CD4-positive, alpha-beta T cell (primary cell): ENCODE results near the gene STX17. TPM values are rescaled to one million over a fixed set of nuclear protein-coding genes. Genes with fewer than 3 reads are reported as not detected.

Source experiments
- ATAC-seq: fragments of 200-7000 bp; cut with Tn5 transposase; one replicate; pipeline ENCODE4 v1.10.0; 2022; ENCODE audit warnings: mild to moderate bottlenecking; ENCODE audit not compliant: poor library complexity
- CTCF ChIA-PET: fragments of 350-600 bp; sonication (Branson Sonifier 250); formaldehyde crosslinking; loops from one replicate; lab custom pipeline; 2021; ENCODE audit warnings: antibody characterized with exemption, inconsistent platforms; lab: Charles Lee
- POLR2A ChIA-PET: fragments of 350-600 bp; sonication (Branson Sonifier 250); formaldehyde crosslinking; loops from one replicate; lab custom pipeline; 2021; ENCODE audit warnings: antibody characterized with exemption, inconsistent platforms; lab: Charles Lee
- DNase-seq, 14 experiments: peaks; one replicate each; pipeline ENCODE4 v3.0.0-alpha.2; 2013 to 2020; ENCODE audit warnings: mixed read lengths in 2 of 14
- H3K27ac ChIP-seq, 2 donors: one replicate each; pipeline versions ENCODE4 v1.5.1 to v1.7.0; 2013; ENCODE audit warnings: low read length in 2 of 2, low read depth in 1 of 2, mild to moderate bottlenecking in 1 of 2
- H3K27me3 ChIP-seq, 2 experiments: 1 replicate in 1 of 2; 2 replicates in 1 of 2; pipeline versions ENCODE4 v1.6.1 to v1.7.0; 2013; ENCODE audit warnings: low read length in 2 of 2, control low read depth in 1 of 2, mild to moderate bottlenecking in 1 of 2, moderate library complexity in 1 of 2; ENCODE audit not compliant: insufficient read depth in 2 of 2, control insufficient read depth in 1 of 2
- H3K36me3 ChIP-seq: one replicate; pipeline ENCODE4 v1.6.1; 2013; ENCODE audit warnings: low read length, control low read depth; ENCODE audit not compliant: insufficient read depth
- H3K4me1 ChIP-seq: one replicate; pipeline ENCODE4 v1.6.1; 2013; ENCODE audit warnings: low read length, control low read depth; ENCODE audit not compliant: insufficient read depth
- H3K4me3 ChIP-seq: one replicate; pipeline ENCODE4 v1.5.1; 2013; ENCODE audit warnings: mild to moderate bottlenecking, low read length, moderate library complexity
- H3K9me3 ChIP-seq, 2 experiments: 1 replicate in 1 of 2; 2 replicates in 1 of 2; pipeline versions ENCODE4 v1.6.1 to v1.7.0; 2013; ENCODE audit warnings: low read length in 2 of 2, mild to moderate bottlenecking in 2 of 2, control low read depth in 1 of 2, moderate library complexity in 1 of 2; ENCODE audit not compliant: control insufficient read depth in 1 of 2, insufficient read depth in 1 of 2
- H3K27ac Mint-ChIP-seq: one replicate; pipeline ENCODE4 v1.8.0; 2020; ENCODE audit warnings: mixed read lengths
- H3K27me3 Mint-ChIP-seq: one replicate; pipeline ENCODE4 v1.8.0; 2021; ENCODE audit warnings: mixed read lengths
- H3K36me3 Mint-ChIP-seq: one replicate; pipeline ENCODE4 v1.8.0; 2021; ENCODE audit warnings: low read depth, mixed read lengths
- H3K4me1 Mint-ChIP-seq: one replicate; pipeline ENCODE4 v1.8.0; 2021; ENCODE audit warnings: low read depth, mixed read lengths
- H3K4me3 Mint-ChIP-seq: one replicate; pipeline ENCODE4 v1.8.0; 2020; ENCODE audit warnings: mild to moderate bottlenecking, mixed read lengths
- H3K9me3 Mint-ChIP-seq: one replicate; pipeline ENCODE4 v1.8.0; 2020; ENCODE audit warnings: mixed read lengths
- intact Hi-C, 2 experiments: fragments of 100-400 bp; cut with DNase I in 1 of 2; cut with micrococcal nuclease in 1 of 2; formaldehyde crosslinking; loops; one replicate each; pipeline versions ENCODE4 v1.15.1 to v1.9.0; 2023 to 2025; cut with DNase I, micrococcal nuclease
- total RNA-seq, 174 experiments: library from RNA in 2 of 174; stranded (reverse) in 2 of 174; gene quantifications; one replicate each; pipeline ENCODE4 v1.2.3 and lab custom pipeline; 2021 to 2026
- TF ChIP-seq, protein P1 (sequence below): fragments of 200-600 bp; IDR thresholded peaks from one replicate; pipeline ENCODE4 v1.8.0; 2022; ENCODE audit warnings: antibody characterized with exemption, mild to moderate bottlenecking

The STX17 gene
- total RNA-seq, 2 experiments from 2014 or later = 29.3 to 31.3 TPM

DNA sequence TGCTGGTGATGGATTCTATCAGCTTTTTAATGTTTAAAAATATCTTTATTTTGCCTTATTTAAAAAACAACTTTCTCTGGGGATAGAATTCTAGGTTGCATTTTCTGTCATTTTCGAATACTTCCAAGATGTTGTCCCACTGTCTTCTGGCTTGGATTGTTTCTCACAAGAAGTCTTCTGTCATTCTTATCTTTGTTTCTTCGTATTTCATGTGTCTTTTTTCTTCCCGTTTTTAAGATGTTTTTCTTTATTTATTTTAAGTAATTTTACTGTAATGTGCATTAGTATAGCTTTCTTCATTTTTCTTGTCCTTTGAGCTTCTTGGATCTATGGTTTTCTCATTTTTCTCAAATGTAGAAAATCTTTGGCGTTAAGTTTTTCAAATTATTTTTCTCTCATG, 19.1 kb downstream of the STX17 start:
- peaks cover 25% of the 10 kb centered on the region for H3K4me1 Mint-ChIP-seq
- no peak overlapping the region for H3K27ac Mint-ChIP-seq
- no peaks in the 10 kb centered on the region for H3K27me3 Mint-ChIP-seq
- intact Hi-C loops = no loop called here
- Histone ChIP-seq H3K36me3 (peaks cover 45% of the 10 kb centered on the region), H3K27me3 (no peaks in the 10 kb centered on the region), H3K9me3 (peaks cover 0 to 4% of the 10 kb centered on the region in 2 experiments), H3K27ac (no peak overlapping the region), H3K4me3 (no peak overlapping the region), H3K4me1 (peaks cover 2% of the 10 kb centered on the region)
- ChIA-PET POLR2A (interaction anchor here (0.7 kb wide), 1 partner anchor 427 kb away, joined by 3 read pairs; no protein-coding TSS in a partner anchor), CTCF (no interaction called here)
- H3K36me3 Mint-ChIP-seq = peaks cover 91% of the 10 kb centered on the region
- TF ChIP-seq, protein P1, sequence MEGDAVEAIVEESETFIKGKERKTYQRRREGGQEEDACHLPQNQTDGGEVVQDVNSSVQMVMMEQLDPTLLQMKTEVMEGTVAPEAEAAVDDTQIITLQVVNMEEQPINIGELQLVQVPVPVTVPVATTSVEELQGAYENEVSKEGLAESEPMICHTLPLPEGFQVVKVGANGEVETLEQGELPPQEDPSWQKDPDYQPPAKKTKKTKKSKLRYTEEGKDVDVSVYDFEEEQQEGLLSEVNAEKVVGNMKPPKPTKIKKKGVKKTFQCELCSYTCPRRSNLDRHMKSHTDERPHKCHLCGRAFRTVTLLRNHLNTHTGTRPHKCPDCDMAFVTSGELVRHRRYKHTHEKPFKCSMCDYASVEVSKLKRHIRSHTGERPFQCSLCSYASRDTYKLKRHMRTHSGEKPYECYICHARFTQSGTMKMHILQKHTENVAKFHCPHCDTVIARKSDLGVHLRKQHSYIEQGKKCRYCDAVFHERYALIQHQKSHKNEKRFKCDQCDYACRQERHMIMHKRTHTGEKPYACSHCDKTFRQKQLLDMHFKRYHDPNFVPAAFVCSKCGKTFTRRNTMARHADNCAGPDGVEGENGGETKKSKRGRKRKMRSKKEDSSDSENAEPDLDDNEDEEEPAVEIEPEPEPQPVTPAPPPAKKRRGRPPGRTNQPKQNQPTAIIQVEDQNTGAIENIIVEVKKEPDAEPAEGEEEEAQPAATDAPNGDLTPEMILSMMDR = no peak
- no peak for ATAC-seq
- H3K9me3 Mint-ChIP-seq = peaks cover 7% of the 10 kb centered on the region
- H3K4me3 Mint-ChIP-seq = no peak overlapping the region
- no peak for DNase-seq

DNA sequence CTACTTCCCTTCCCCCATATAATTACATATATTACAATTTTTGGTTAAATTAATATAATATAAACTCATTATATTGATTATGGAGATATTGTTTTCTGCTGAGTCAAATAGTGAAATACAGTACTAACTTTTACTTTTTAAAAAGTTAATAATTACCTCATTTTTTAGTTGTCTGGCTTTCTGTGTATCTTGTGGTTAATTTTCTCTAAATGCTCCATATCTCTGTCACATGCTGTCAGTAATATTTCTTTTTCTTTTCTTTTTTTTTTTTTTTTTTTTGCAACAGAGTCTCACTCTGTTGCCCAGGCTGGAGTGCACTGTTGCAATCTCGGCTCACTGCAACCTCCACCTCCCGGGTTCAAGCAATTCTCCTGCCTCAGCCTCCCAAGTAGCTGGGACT, 23.2 kb downstream of the STX17 start:
- Mint-ChIP-seq H3K36me3 (peaks cover 81% of the 10 kb centered on the region), H3K4me3 (no peak overlapping the region), H3K4me1 (peaks cover 17% of the 10 kb centered on the region), H3K27me3 (no peaks in the 10 kb centered on the region), H3K27ac (no peak overlapping the region), H3K9me3 (peaks cover 3% of the 10 kb centered on the region)
- H3K36me3 ChIP-seq = peaks cover 13% of the 10 kb centered on the region
- ChIA-PET POLR2A (interaction anchor here (0.7 kb wide), 1 partner anchor 759 kb away, joined by 3 read pairs; no protein-coding TSS in a partner anchor), CTCF (no interaction called here)
- TF ChIP-seq, protein P1 = no peak
- no peaks in the 10 kb centered on the region for H3K27me3 ChIP-seq
- H3K27ac ChIP-seq = no peak overlapping the region
- H3K9me3 ChIP-seq = peaks cover 0 to 4% of the 10 kb centered on the region in 2 experiments
- ATAC-seq = no peak
- DNase-seq = no peak
- no peak overlapping the region for H3K4me3 ChIP-seq
- intact Hi-C loops = no loop called here
- no peaks in the 10 kb centered on the region for H3K4me1 ChIP-seq

DNA sequence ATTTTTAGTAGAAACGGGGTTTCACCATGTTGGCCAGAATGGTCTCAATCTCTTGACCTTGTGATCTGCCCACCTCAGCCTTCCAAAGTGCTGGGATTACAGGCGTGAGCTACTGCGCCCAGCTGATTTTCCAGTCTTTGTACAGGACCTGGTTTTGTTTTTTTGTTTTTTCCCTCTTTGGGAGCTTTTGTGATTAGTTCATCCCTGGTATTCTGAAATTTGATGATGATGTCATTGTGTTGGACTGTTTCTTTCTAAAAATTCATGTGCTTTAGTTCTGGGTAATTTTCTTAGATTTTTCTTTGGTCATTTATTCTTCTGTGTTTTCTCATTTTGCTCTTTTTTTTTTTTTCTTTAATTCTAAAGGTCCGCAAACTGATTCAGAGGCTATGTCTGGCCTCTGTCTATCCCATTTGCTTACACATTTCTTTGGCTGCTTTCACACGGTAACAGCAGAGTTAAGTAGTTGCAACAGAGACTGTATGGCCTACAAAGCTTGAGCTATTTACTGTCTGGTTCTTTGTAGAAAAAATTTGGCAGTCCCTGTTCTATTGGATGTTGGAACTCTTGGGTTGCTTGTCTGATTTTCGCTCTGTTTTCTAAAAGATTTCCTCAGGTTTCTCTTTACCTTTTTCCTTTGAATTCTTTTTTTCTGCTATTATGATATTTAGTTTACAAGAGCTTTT, 24.8 kb downstream of the STX17 start:
- H3K36me3 ChIP-seq = peaks cover 6% of the 10 kb centered on the region
- peaks cover 0 to 4% of the 10 kb centered on the region in 2 experiments for H3K9me3 ChIP-seq
- no peaks in the 10 kb centered on the region for H3K27me3 ChIP-seq
- Mint-ChIP-seq H3K27ac (no peak overlapping the region), H3K4me1 (peaks cover 23% of the 10 kb centered on the region), H3K36me3 (peaks cover 76% of the 10 kb centered on the region), H3K9me3 (peaks cover 2% of the 10 kb centered on the region), H3K27me3 (no peaks in the 10 kb centered on the region), H3K4me3 (no peak overlapping the region)
- TF ChIP-seq, protein P1 = no peak
- CTCF ChIA-PET = interaction anchor here (2.1 kb wide), 1 partner anchor 17 kb away, joined by 5 read pairs; no protein-coding TSS in a partner anchor
- POLR2A ChIA-PET = no interaction called here
- no peak overlapping the region for H3K27ac ChIP-seq
- intact Hi-C loops = no loop called here
- ATAC-seq (no peak), DNase-seq (no peak)
- no peaks in the 10 kb centered on the region for H3K4me1 ChIP-seq
- no peak overlapping the region for H3K4me3 ChIP-seq
